Tibial artery (tissue), 4 donors: ENCODE results near the gene SUGCT.
"Not testable (repeated sequence)": the region's sequence is repeated elsewhere in the genome, so short reads cannot be mapped to it uniquely, and the experiment has no call there.

Source experiments
- DNase-seq, 2 donors: peaks; one replicate each; pipeline ENCODE4 v3.0.0-alpha.2; 2019
- H3K27ac ChIP-seq, 2 donors: fragments of 200-600 bp; sonication (generic) in 1 of 2; 1 replicate in 1 of 2; 2 replicates in 1 of 2; pipeline ENCODE4 v1.5.1; 2018 to 2019; ENCODE audit warnings: mild to moderate bottlenecking in 1 of 2
- H3K27me3 ChIP-seq, 2 donors: fragments of 200-600 bp; sonication (generic) in 1 of 2; one replicate each; pipeline versions ENCODE4 v1.5.1 to v1.6.0; 2016 to 2019
- H3K36me3 ChIP-seq, 3 donors: fragments of 200-600 bp; sonication (generic) in 2 of 3; one replicate each; pipeline ENCODE4 v1.5.1; 2016 to 2019; ENCODE audit warnings: mild to moderate bottlenecking in 2 of 3
- H3K4me1 ChIP-seq, 4 donors: fragments of 200-600 bp; sonication (generic) in 2 of 4; 1 replicate in 3 of 4; 2 replicates in 1 of 4; pipeline ENCODE4 v1.5.1; 2016 to 2019
- H3K4me3 ChIP-seq, 2 donors: fragments of 200-600 bp; sonication (generic) in 1 of 2; 1 replicate in 1 of 2; 2 replicates in 1 of 2; pipeline ENCODE4 v1.5.1; 2018 to 2019; ENCODE audit warnings: mild to moderate bottlenecking in 2 of 2
- H3K9me3 ChIP-seq, 3 donors: fragments of 200-600 bp; sonication (generic) in 1 of 3; one replicate each; pipeline ENCODE4 v1.5.1; 2016 to 2019
- CTCF ChIP-seq, 2 experiments: fragments of 200-600 bp in 1 of 2; fragments of 450-650 bp in 1 of 2; IDR thresholded peaks; one replicate each; pipeline ENCODE4 v1.5.1; 2017 to 2019; ENCODE audit warnings: antibody characterized with exemption in 2 of 2, mild to moderate bottlenecking in 1 of 2, moderate library complexity in 1 of 2
- intact Hi-C: fragments of 100-400 bp; cut with DNase I; formaldehyde crosslinking; loops from one replicate; pipeline ENCODE4 v1.15.0; 2023; ENCODE audit warnings: low total_unique reads

The SUGCT gene

GRCh38 chr7:40133561-40134427 is 1.0 kb upstream of the SUGCT start:
- no peak for DNase-seq
- intact Hi-C loops: loop anchor here (10.0 kb wide), 1 partner anchor 179 kb away; the partner anchor contains the start of gene CDK13

GRCh38 chr7:40135317-40135610 is 459 bp downstream of the SUGCT start:
- Histone ChIP-seq H3K4me1 (peaks cover 0 to 36% (median 23%) of the 10 kb centered on the region in 4 donors), H3K4me3 (peak overlapping the region; percentile 91 to 92), H3K27ac (peak overlapping the region; percentile 93 to 94), H3K9me3 (no peaks in the 10 kb centered on the region), H3K27me3 (no peaks in the 10 kb centered on the region), H3K36me3 (no peaks in the 10 kb centered on the region)
- no peak for DNase-seq
- intact Hi-C loops: loop anchor here (10.0 kb wide), 1 partner anchor 180 kb away; the partner anchor contains the start of gene CDK13
- TF ChIP-seq CTCF (IDR thresholded peaks at IDR 0.05): no peak

More at GRCh38 chr7:40133561-40134427, 1.0 kb upstream of the SUGCT start:
- Histone ChIP-seq H3K9me3 (no peaks in the 10 kb centered on the region), H3K36me3 (no peaks in the 10 kb centered on the region), H3K27me3 (no peaks in the 10 kb centered on the region), H3K27ac (peak overlapping the region; percentile 93 to 94), H3K4me1 (peaks cover 0 to 36% (median 24%) of the 10 kb centered on the region in 4 donors), H3K4me3 (peak overlapping the region; percentile 91 to 92)
- TF ChIP-seq CTCF (IDR thresholded peaks at IDR 0.05): no peak

GRCh38 chr7:40137563-40137962 is 2.8 kb downstream of the SUGCT start:
- intact Hi-C loops: loop anchor here (10.0 kb wide), 1 partner anchor 183 kb away; the partner anchor contains the start of gene CDK13
- DNase-seq: no peak
- Histone ChIP-seq H3K4me3 (no peak overlapping the region), H3K4me1 (peaks cover 0 to 15% (median 11%) of the 10 kb centered on the region in 4 donors), H3K9me3 (no peaks in the 10 kb centered on the region), H3K27ac (no peak overlapping the region), H3K27me3 (no peaks in the 10 kb centered on the region), H3K36me3 (no peaks in the 10 kb centered on the region)
- TF ChIP-seq CTCF (IDR thresholded peaks at IDR 0.05): no peak

GRCh38 chr7:40138973-40139372 is 4.2 kb downstream of the SUGCT start:
- H3K27me3 ChIP-seq: no peaks in the 10 kb centered on the region
- peaks cover 0 to 6% (median 2%) of the 10 kb centered on the region in 4 donors for H3K4me1 ChIP-seq
- no peak overlapping the region for H3K4me3 ChIP-seq
- no peaks in the 10 kb centered on the region for H3K36me3 ChIP-seq
- H3K9me3 ChIP-seq: no peaks in the 10 kb centered on the region
- intact Hi-C loops: loop anchor here (10.0 kb wide), 1 partner anchor 184 kb away; the partner anchor contains the start of gene CDK13
- DNase-seq: no peak
- no peak overlapping the region for H3K27ac ChIP-seq
- no peak for TF ChIP-seq CTCF (IDR thresholded peaks at IDR 0.05)

- H3K27me3 ChIP-seq, H3K27ac ChIP-seq, H3K9me3 ChIP-seq, H3K36me3 ChIP-seq, H3K4me1 ChIP-seq, DNase-seq, H3K4me3 ChIP-seq: not testable (repeated sequence)
- intact Hi-C loops: loop anchor here (10.0 kb wide), 1 partner anchor 185 kb away; the partner anchor contains the start of gene CDK13
Observed at GRCh38 chr7:40139891-40140290, 5.1 kb downstream of the SUGCT start.

- DNase-seq, H3K27ac ChIP-seq, H3K4me3 ChIP-seq, H3K36me3 ChIP-seq, H3K27me3 ChIP-seq, intact Hi-C loops, H3K9me3 ChIP-seq, H3K4me1 ChIP-seq: not testable (repeated sequence)
Observed at GRCh38 chr7:40141916-40142315, 7.1 kb downstream of the SUGCT start.

- H3K36me3 ChIP-seq, H3K9me3 ChIP-seq, H3K4me3 ChIP-seq, H3K27me3 ChIP-seq, DNase-seq, H3K27ac ChIP-seq, H3K4me1 ChIP-seq, intact Hi-C loops: not testable (repeated sequence)
Observed at GRCh38 chr7:40145596-40146130, 10.9 kb downstream of the SUGCT start.
